AG09319 (cell line): ENCODE results near the gene LRRC36.

ENCODE experiments used
- DNase-seq: peaks from one replicate; pipeline ENCODE4 v3.0.0-alpha.2; 2010; ENCODE audit warnings: low read depth; ENCODE audit errors: extremely low read depth
- CTCF ChIP-seq: IDR thresholded peaks from 2 replicates; pipeline ENCODE4 v1.5.1; 2011; ENCODE audit warnings: low read depth, mild to moderate bottlenecking, inconsistent platforms, low read length, moderate library complexity

LRRC36 gene

GRCh38 chr16:67333315-67333714 is 6.7 kb downstream of the LRRC36 start:
- no peak for TF ChIP-seq CTCF
- no peak for DNase-seq

GRCh38 chr16:67336116-67336515 is 9.5 kb downstream of the LRRC36 start:
- no peak for DNase-seq
- no peak for TF ChIP-seq CTCF

- DNase-seq, result no peak
- no peak for TF ChIP-seq CTCF
These were observed 10.0 kb downstream of the LRRC36 start for GRCh38 chr16:67336648-67337047.

- TF ChIP-seq CTCF, result peak; percentile 39
- peak; percentile 8 for DNase-seq
These were observed 12.8 kb downstream of the LRRC36 start for GRCh38 chr16:67339453-67339852.

- no peak for DNase-seq
- TF ChIP-seq CTCF, result no peak
These were observed 14.6 kb downstream of the LRRC36 start for GRCh38 chr16:67341250-67341649.

- DNase-seq, result no peak
- TF ChIP-seq CTCF, result no peak
These were observed 16.0 kb downstream of the LRRC36 start for GRCh38 chr16:67342616-67343015.

- no peak for DNase-seq
- no peak for TF ChIP-seq CTCF
These were observed 18.8 kb downstream of the LRRC36 start for GRCh38 chr16:67345401-67345800.
